Left hindlimb (tissue), 1 donor: ENCODE data around the gene USP20.

Experiments used
- DNase-seq: peaks from one replicate; pipeline ENCODE4 v3.0.0-alpha.2; 2018

Gene USP20

GRCh38 chr9:129857207-129857606 is 21.9 kb downstream of the USP20 start:
- DNase-seq = no peak

- DNase-seq = no peak
Measured at GRCh38 chr9:129858167-129858962, 23.1 kb downstream of the USP20 start.

GRCh38 chr9:129860653-129861446 is 25.6 kb downstream of the USP20 start:
- no peak for DNase-seq

- no peak for DNase-seq
Measured at GRCh38 chr9:129861447-129861827, 26.2 kb downstream of the USP20 start.

- DNase-seq = no peak
Measured at GRCh38 chr9:129863059-129863690, 27.9 kb downstream of the USP20 start.

- DNase-seq = no peak
Measured at GRCh38 chr9:129864991-129865647, 29.9 kb downstream of the USP20 start.

GRCh38 chr9:129865668-129866320 is 30.5 kb downstream of the USP20 start:
- DNase-seq = no peak

GRCh38 chr9:129866394-129867135 is 31.3 kb downstream of the USP20 start:
- DNase-seq = no peak

- no peak for DNase-seq
Measured at GRCh38 chr9:129867136-129868022, 32.1 kb downstream of the USP20 start.

GRCh38 chr9:129868023-129868871 is 33.0 kb downstream of the USP20 start:
- DNase-seq = no peak

- no peak for DNase-seq
Measured at GRCh38 chr9:129868872-129869486, 33.7 kb downstream of the USP20 start.

- no peak for DNase-seq
Measured at GRCh38 chr9:129869585-129870501, 34.6 kb downstream of the USP20 start.

GRCh38 chr9:129871046-129871445 is 35.8 kb downstream of the USP20 start:
- no peak for DNase-seq

- no peak for DNase-seq
Measured at GRCh38 chr9:129873563-129874190, 38.4 kb downstream of the USP20 start.

- no peak for DNase-seq
Measured at GRCh38 chr9:129874261-129875101, 39.2 kb downstream of the USP20 start.

GRCh38 chr9:129875181-129875611 is 39.9 kb downstream of the USP20 start:
- no peak for DNase-seq
